Endothelial cell (in vitro differentiated cells): Measurements from ENCODE around the gene PRMT7. TPM values are rescaled to one million over a fixed set of nuclear protein-coding genes. Genes with fewer than 3 reads are reported as not detected.
A peak's percentile ranks its signal among the peaks of the same experiment; 100 is the strongest.

Source experiments
- DNase-seq: peaks from one replicate; pipeline ENCODE4 v3.0.0; 2021; ENCODE audit warnings: low spot score
- H3K27ac Mint-ChIP-seq: one replicate; pipeline ENCODE4 v1.8.0; 2021; ENCODE audit warnings: mixed read lengths, inconsistent platforms; ENCODE audit not compliant: unreplicated experiment
- H3K27me3 Mint-ChIP-seq: one replicate; pipeline ENCODE4 v1.8.0; 2021; ENCODE audit warnings: mild to moderate bottlenecking, moderate library complexity, mixed read lengths, inconsistent platforms; ENCODE audit not compliant: unreplicated experiment
- H3K36me3 Mint-ChIP-seq: one replicate; pipeline ENCODE4 v1.8.0; 2021; ENCODE audit warnings: mild to moderate bottlenecking, low read depth, mixed read lengths, inconsistent platforms; ENCODE audit not compliant: unreplicated experiment
- H3K4me1 Mint-ChIP-seq: one replicate; pipeline ENCODE4 v1.8.0; 2021; ENCODE audit warnings: mild to moderate bottlenecking, mixed read lengths, inconsistent platforms; ENCODE audit not compliant: unreplicated experiment
- H3K4me3 Mint-ChIP-seq: one replicate; pipeline ENCODE4 v1.8.0; 2021; ENCODE audit warnings: mild to moderate bottlenecking, mixed read lengths, inconsistent platforms; ENCODE audit not compliant: unreplicated experiment
- H3K9me3 Mint-ChIP-seq: one replicate; pipeline ENCODE4 v1.8.0; 2021; ENCODE audit warnings: mixed read lengths, inconsistent platforms; ENCODE audit not compliant: unreplicated experiment
- total RNA-seq: library from RNA; stranded (reverse); fragmentation: NEBNext Ultra II Directional; extraction: Animal tissue kit (Norgen Biotek cat#: 25700); gene quantifications from one replicate; pipeline ENCODE4 v1.2.1, GENCODE V29; 2021; ENCODE audit not compliant: unreplicated experiment
- TF ChIP-seq, protein P1 (sequence below): fragments of 200-600 bp; sonication (generic); IDR thresholded peaks from one replicate; pipeline ENCODE4 v1.5.0; 2021; ENCODE audit warnings: antibody characterized with exemption; ENCODE audit not compliant: unreplicated experiment

Gene PRMT7
- total RNA-seq, 1 donor from 2014 or later: 42.8 TPM

DNA sequence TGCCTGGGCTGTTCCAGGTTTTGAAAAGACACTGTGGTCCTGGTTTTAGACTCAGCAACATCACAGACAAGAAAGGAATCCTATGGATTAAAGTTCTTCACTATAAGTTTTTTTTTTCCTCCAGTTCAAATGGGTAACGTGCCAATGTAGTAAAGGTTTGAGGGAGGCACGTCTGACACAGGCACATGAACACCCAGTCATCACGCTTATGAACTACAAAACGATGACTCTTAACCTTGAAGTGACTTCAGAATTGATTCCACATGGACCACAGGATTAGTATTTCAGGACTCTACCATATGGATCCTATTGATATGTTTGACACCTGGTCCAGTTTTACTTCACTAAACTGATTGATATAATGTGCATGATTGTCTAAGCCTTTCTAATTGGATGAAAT lies 2.3 kb downstream of the PRMT7 start:
- peaks cover 4% of the 10 kb centered on the region for H3K27me3 Mint-ChIP-seq
- H3K4me3 Mint-ChIP-seq: no peak overlapping the region
- H3K4me1 Mint-ChIP-seq: peaks cover 15% of the 10 kb centered on the region
- TF ChIP-seq, protein P1, sequence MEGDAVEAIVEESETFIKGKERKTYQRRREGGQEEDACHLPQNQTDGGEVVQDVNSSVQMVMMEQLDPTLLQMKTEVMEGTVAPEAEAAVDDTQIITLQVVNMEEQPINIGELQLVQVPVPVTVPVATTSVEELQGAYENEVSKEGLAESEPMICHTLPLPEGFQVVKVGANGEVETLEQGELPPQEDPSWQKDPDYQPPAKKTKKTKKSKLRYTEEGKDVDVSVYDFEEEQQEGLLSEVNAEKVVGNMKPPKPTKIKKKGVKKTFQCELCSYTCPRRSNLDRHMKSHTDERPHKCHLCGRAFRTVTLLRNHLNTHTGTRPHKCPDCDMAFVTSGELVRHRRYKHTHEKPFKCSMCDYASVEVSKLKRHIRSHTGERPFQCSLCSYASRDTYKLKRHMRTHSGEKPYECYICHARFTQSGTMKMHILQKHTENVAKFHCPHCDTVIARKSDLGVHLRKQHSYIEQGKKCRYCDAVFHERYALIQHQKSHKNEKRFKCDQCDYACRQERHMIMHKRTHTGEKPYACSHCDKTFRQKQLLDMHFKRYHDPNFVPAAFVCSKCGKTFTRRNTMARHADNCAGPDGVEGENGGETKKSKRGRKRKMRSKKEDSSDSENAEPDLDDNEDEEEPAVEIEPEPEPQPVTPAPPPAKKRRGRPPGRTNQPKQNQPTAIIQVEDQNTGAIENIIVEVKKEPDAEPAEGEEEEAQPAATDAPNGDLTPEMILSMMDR: no peak
- DNase-seq: no peak
- H3K27ac Mint-ChIP-seq: no peak overlapping the region
- H3K9me3 Mint-ChIP-seq: no peaks in the 10 kb centered on the region
- peaks cover 4% of the 10 kb centered on the region for H3K36me3 Mint-ChIP-seq

GRCh38 chr16:68319185-68319908 lies 8.5 kb downstream of the PRMT7 start:
- Mint-ChIP-seq H3K27me3 (peaks cover 4% of the 10 kb centered on the region), H3K27ac (no peak overlapping the region), H3K4me3 (peak overlapping the region; percentile 71), H3K36me3 (peaks cover 22% of the 10 kb centered on the region), H3K9me3 (no peaks in the 10 kb centered on the region), H3K4me1 (no peaks in the 10 kb centered on the region)
- no peak for DNase-seq
- TF ChIP-seq, protein P1: no peak

- TF ChIP-seq, protein P1: no peak
- no peaks in the 10 kb centered on the region for H3K9me3 Mint-ChIP-seq
- peaks cover 4% of the 10 kb centered on the region for H3K27me3 Mint-ChIP-seq
- peaks cover 13% of the 10 kb centered on the region for H3K36me3 Mint-ChIP-seq
- peaks cover 2% of the 10 kb centered on the region for H3K4me1 Mint-ChIP-seq
- DNase-seq: no peak
- no peak overlapping the region for H3K27ac Mint-ChIP-seq
- no peak overlapping the region for H3K4me3 Mint-ChIP-seq
These were observed 13.5 kb downstream of the PRMT7 start for GRCh38 chr16:68324336-68324735.

DNA sequence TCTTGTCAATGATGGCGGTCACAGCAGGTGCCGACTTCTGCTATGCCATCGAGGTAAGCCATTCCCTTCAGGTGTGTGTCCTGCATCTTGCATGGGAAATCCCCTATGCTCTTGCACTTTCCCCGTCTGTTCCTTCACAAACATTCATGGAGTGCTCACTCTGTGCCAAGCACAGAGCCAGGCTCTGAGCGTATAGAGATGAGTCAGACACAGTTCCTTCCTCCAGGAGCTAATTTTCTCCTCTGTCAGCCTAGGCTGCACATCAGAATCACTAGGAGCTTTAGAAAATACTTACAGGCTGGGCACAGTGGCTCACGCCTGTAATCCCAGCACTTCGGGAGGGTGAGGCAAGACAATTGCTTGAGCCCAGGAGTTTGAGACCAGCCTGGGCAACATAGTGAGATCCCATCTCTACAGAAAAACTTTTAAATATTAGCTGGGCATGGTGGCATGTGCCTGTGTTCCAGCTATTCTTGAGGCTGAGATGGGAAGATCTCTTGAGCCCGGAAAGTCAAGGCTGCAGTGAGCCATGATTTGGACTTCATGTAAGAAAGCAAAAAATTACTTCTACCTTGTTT lies 14.1 kb downstream of the PRMT7 start:
- no peak overlapping the region for H3K27ac Mint-ChIP-seq
- no peak overlapping the region for H3K4me3 Mint-ChIP-seq
- peaks cover 2% of the 10 kb centered on the region for H3K4me1 Mint-ChIP-seq
- H3K9me3 Mint-ChIP-seq: no peaks in the 10 kb centered on the region
- TF ChIP-seq, protein P1: no peak
- H3K36me3 Mint-ChIP-seq: peaks cover 8% of the 10 kb centered on the region
- DNase-seq: no peak
- H3K27me3 Mint-ChIP-seq: peaks cover 2% of the 10 kb centered on the region
